Measurements from ENCODE around the gene CCDC158. TPM values are rescaled to one million over a fixed set of nuclear protein-coding genes. Genes with fewer than 3 reads are reported as not detected.

The CCDC158 gene
- polyA plus RNA-seq (2012; rRNA removed), result not detected in 2 replicates
- under 0.01 and 0.01 TPM in 2 replicates for polyA plus RNA-seq (2012; cell fraction: cytosol; rRNA removed)
- not detected in 2 replicates for polyA plus RNA-seq (2012; cell fraction: nucleus; rRNA removed)

GRCh38 chr4:76420762-76421581 lies at the start of gene CCDC158:
Gene CCDC158, minus strand, starts transcription at chr4:76421141. Its CDS starts 17,934 bp downstream, at chr4:76403207.
- H3K4me3 ChIP-seq (ENCODE audit: low read depth in 2 of 2, low read length in 1 of 2), result peak within 1 kb of the TSS; percentile 32 to 50; a peak in 2 of 4 replicates
- H4K20me1 ChIP-seq (ENCODE audit: insufficient read depth), result no peaks in the 10 kb centered on the region
- POLR2A ChIA-PET, result no interaction called here
- no peaks in the 10 kb centered on the region for H3K9me2 ChIP-seq
- no peaks in the 10 kb centered on the region for H3K27me3 ChIP-seq (ENCODE audit: insufficient read depth)
- no peaks in the 10 kb centered on the region for H3F3A ChIP-seq (replicated peaks; ENCODE audit: insufficient read depth)
- H3K27ac ChIP-seq (ENCODE audit: low read depth in 2 of 2, low read length in 1 of 2), result no peak within 1 kb of the TSS
- TF ChIP-seq POLR2AphosphoS5 (IDR thresholded peaks at IDR 0.05; ENCODE audit: low read depth, low read length) (no peak), USF1 (IDR thresholded peaks at IDR 0.05; ENCODE audit: borderline replicate concordance, low read depth) (no peak), MAX (IDR thresholded peaks at IDR 0.05; ENCODE audit: low read depth) (peak; percentile 44; the same call in 1 of the 2 replicates)
- DNase-seq, result peak; percentile 82
- H3K9ac ChIP-seq, result peak within 1 kb of the TSS; percentile 25; the same call in 1 of the 2 replicates
- CTCF ChIA-PET, result interaction anchor here (1.3 to 3.8 kb wide), 10 partner anchors 9 to 337 kb away, joined by 3 to 12 read pairs (median 6); partner anchors contain the start of gene STBD1
- no peaks in the 10 kb centered on the region for H3K79me2 ChIP-seq (ENCODE audit: insufficient read depth)
- H3K4me1 ChIP-seq (ENCODE audit: control insufficient read depth in 1 of 2, insufficient read depth in 2 of 2, low read depth in 1 of 2, low read length in 1 of 2), result peaks cover 0 to 6% of the 10 kb centered on the region in 2 experiments; a peak in 1 of 4 replicates
- H3K9me3 ChIP-seq, result no peaks in the 10 kb centered on the region
- peak within 1 kb of the TSS; percentile 63; the same call in 1 of the 2 replicates for H2AFZ ChIP-seq (ENCODE audit: low read depth)
- no peaks in the 10 kb centered on the region for H3K36me3 ChIP-seq (replicated peaks in 1 of 2; ENCODE audit: control insufficient read depth in 1 of 2, insufficient read depth in 2 of 2, low read length in 1 of 2)
- H3K4me2 ChIP-seq, result peak within 1 kb of the TSS; percentile 75
- 43% methylated on average over 13 of the region's 79 CpGs for WGBS (ENCODE audit: low lambda C conversion rate)

- TF ChIP-seq YY1 (IDR thresholded peaks at IDR 0.05; ENCODE audit: low read depth) (no peak), EP300 (IDR thresholded peaks at IDR 0.05; ENCODE audit: borderline replicate concordance in 1 of 2, low read depth in 1 of 2, low read length in 1 of 2) (no peak), IRF3 (IDR thresholded peaks at IDR 0.05; ENCODE audit: low read depth, low read length) (no peak), RAD21 (IDR thresholded peaks at IDR 0.05; ENCODE audit: low read length) (no peak), FOXM1 (IDR thresholded peaks at IDR 0.05; ENCODE audit: low read depth) (no peak)
- Histone ChIP-seq H3K9me3 (no peaks in the 10 kb centered on the region), H3K9ac (no peak overlapping the region), H3F3A (replicated peaks; ENCODE audit: insufficient read depth) (no peaks in the 10 kb centered on the region), H3K79me2 (ENCODE audit: insufficient read depth) (no peaks in the 10 kb centered on the region), H3K36me3 (replicated peaks in 1 of 2; ENCODE audit: control insufficient read depth in 1 of 2, insufficient read depth in 2 of 2, low read length in 1 of 2) (no peaks in the 10 kb centered on the region), H3K9me2 (no peaks in the 10 kb centered on the region), H3K4me3 (ENCODE audit: low read depth in 2 of 2, low read length in 1 of 2) (no peak overlapping the region), H2AFZ (ENCODE audit: low read depth) (no peak overlapping the region), H3K27me3 (ENCODE audit: insufficient read depth) (no peaks in the 10 kb centered on the region; the same call in 1 of the 2 replicates), H3K27ac (ENCODE audit: low read depth in 2 of 2, low read length in 1 of 2) (no peak overlapping the region), H3K4me1 (ENCODE audit: control insufficient read depth in 1 of 2, insufficient read depth in 2 of 2, low read depth in 1 of 2, low read length in 1 of 2) (no peaks in the 10 kb centered on the region), H4K20me1 (ENCODE audit: insufficient read depth) (no peaks in the 10 kb centered on the region), H3K4me2 (no peak overlapping the region)
- WGBS (ENCODE audit: low lambda C conversion rate), result 73% methylated on average over 1 of the region's 1 CpG
- ChIA-PET POLR2A (no interaction called here), CTCF (interaction anchor here (0.8 to 1.9 kb wide), 3 partner anchors 34 to 595 kb away, joined by 3 to 5 read pairs (median 3); no protein-coding TSS in a partner anchor)
- no peak for DNase-seq
Measured at GRCh38 chr4:76470532-76470931, 49.6 kb upstream of the CCDC158 start.
